Omental fat pad (tissue), 4 donors: ENCODE measurements around the gene BCL10. TPM values are rescaled to one million over a fixed set of nuclear protein-coding genes. Genes with fewer than 3 reads are reported as not detected.
"Not testable (repeated sequence)": the region's sequence is repeated elsewhere in the genome, so short reads cannot be mapped to it uniquely, and the experiment has no call there.

Experiments
- ATAC-seq: fragments of 150-250 bp; one replicate; pipeline ENCODE4 v1.9.1; 2016; ENCODE audit warnings: mild to moderate bottlenecking, moderate library complexity; ENCODE audit not compliant: low FRiP score
- DNase-seq: peaks from one replicate; pipeline ENCODE4 v3.0.0-alpha.2; 2019; ENCODE audit warnings: low spot score
- total RNA-seq, 4 donors: library from RNA; depleted of rRNA; stranded (reverse); fragments of >200 nt; gene quantifications; one replicate each; pipeline ENCODE4 v1.1.0, GENCODE V29; 2016
- TF ChIP-seq, protein P1 (sequence below), 3 donors: fragments of 450-650 bp; IDR thresholded peaks; one replicate each; pipeline ENCODE4 v1.5.1; 2016 to 2017; ENCODE audit warnings: antibody characterized with exemption in 3 of 3, mild to moderate bottlenecking in 3 of 3, moderate library complexity in 2 of 3

BCL10 gene
- total RNA-seq, 4 donors from 2014 or later, result 13.9 to 21.6 (median 18.0) TPM

DNA sequence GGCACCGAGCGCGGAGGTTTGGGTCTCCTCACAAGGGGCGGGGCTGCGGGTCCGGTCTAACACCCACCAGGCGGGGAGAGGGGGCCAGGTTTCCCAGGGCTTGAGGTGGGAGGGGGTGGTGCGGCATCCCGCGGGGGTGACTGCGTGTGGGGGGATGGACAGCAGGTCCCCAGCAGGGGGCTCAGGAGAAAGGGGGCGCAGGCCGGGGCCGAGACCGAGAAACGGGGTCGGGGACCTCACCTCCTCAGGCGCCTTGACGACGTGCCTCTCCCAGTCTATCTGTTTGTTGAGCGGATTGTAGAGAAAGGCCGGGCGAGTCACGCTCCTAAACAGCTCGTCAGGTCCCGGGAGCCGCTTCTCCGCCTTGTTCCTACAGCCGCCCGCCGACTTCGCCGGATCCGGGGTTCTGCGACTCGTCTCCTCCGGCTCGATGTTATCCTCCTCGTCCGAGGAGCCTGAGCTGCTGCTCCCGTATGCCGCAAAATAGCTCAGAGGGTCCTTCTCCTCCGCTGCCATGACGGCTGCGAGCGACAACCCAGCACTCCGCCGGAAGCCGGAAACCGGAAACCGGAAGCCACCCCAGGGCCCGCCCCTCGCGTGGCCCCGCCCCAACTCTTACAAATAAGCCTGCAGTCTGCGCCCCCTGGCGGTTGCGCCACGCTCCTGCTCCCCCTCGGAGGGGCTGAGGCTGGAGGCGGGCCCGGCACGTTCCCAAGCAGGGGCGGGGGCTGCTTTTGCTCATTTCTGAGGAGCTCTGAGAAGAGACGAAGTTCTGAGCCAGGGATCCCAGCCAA is 17.1 kb downstream of the BCL10 start, which contains the start of gene C1orf52:
C1orf52 (minus strand) TSS at position 545 of the 794 bp plus-strand sequence; CDS start at position 516, 29 bp downstream.
- ATAC-seq (peak; percentile 99), DNase-seq (peak; percentile 97)
- TF ChIP-seq, protein P1, sequence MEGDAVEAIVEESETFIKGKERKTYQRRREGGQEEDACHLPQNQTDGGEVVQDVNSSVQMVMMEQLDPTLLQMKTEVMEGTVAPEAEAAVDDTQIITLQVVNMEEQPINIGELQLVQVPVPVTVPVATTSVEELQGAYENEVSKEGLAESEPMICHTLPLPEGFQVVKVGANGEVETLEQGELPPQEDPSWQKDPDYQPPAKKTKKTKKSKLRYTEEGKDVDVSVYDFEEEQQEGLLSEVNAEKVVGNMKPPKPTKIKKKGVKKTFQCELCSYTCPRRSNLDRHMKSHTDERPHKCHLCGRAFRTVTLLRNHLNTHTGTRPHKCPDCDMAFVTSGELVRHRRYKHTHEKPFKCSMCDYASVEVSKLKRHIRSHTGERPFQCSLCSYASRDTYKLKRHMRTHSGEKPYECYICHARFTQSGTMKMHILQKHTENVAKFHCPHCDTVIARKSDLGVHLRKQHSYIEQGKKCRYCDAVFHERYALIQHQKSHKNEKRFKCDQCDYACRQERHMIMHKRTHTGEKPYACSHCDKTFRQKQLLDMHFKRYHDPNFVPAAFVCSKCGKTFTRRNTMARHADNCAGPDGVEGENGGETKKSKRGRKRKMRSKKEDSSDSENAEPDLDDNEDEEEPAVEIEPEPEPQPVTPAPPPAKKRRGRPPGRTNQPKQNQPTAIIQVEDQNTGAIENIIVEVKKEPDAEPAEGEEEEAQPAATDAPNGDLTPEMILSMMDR (IDR thresholded peaks at IDR 0.05), result peak in 2 of 3 donors; percentile 90 to 92

DNA sequence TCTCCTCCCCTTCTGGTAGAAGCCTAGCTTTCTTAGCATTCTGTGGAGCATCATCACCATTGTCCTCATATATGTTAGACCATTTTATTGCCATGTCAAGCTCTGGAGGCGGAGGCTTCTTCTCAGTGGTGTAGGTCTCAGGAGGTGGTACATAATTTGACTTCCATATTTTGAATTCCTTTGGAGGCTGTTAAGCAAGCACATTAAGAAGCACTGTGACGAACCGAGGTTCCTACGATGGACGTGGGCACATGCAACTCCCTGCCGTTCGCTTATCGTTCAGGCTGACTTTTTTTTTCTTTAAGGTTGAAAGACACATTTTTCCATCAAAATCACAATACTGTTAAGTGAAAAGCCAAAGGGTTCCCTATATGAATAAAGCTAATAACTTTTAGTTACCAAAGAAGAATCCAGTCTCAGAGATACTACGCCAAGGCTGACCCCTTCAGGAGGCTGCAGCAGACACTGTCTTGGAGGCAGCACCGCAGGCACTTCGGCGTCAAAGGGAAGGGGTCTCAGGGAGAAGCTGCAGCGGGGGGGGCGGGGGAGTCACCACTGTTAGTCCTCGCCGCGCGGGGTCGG is 17.8 kb downstream of the BCL10 start:
- TF ChIP-seq, protein P1 (IDR thresholded peaks at IDR 0.05), result no peak
- ATAC-seq (no peak), DNase-seq (no peak)

DNA sequence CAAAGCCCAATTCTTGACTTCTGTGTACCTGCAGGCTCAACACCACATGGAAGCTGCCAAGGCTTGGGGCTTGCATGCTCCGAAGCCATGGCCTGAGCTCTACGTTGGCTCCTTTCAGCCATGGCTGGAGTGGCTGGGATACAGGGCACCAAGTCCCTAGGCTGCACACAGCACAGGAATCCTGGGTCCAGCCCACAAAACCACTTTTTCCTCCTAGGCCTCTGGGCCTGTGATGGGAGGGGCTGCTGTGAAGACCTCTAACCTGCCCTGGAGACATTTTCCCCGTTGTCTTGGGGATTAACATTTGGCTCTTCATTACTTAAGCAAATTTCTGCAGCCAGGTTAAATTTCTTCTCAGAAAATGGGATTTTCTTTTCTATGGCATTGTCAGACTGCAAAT is 27.4 kb downstream of the BCL10 start:
- DNase-seq, ATAC-seq: not testable (repeated sequence)

DNA sequence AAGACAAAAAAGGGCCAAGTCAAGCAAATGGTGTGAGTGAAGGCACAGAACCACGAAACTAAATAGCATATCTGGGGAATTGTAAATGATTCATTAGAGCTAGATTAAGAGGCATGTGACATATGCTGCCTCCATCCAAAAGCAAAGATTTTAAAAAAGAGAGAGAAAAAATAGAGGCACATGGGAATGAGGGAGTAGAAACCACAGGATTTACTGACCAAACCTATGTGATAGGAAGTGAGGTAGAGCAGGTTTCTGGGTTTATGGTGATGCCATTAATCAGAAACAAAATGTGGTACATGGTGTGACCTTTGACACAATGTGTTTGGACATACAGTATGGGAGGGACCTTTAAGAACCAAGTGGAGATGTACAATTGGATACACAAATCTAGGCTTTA is 30.5 kb downstream of the BCL10 start:
- DNase-seq (no peak), ATAC-seq (no peak)
- TF ChIP-seq, protein P1 (IDR thresholded peaks at IDR 0.05), result no peak

DNA sequence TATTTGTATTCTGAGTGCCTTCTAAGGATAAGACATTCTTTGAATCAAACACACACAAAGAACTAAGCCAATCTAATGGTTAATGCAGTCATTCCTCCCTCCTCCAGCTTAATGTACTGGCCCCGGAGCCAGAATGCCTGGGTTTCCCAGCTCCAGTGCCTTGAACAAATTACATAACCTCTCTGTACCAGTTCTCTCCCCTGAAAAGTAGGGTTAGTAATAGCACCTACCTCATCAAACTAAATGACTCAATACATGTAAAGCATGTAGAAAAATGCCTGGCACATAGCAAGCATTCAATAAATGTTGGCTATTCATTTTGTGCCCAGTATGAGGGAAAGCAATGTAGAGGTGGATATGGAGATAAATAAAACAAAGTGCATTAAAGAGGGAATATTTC is 31.0 kb downstream of the BCL10 start:
- TF ChIP-seq, protein P1 (IDR thresholded peaks at IDR 0.05), result no peak
- ATAC-seq (no peak), DNase-seq (no peak)

DNA sequence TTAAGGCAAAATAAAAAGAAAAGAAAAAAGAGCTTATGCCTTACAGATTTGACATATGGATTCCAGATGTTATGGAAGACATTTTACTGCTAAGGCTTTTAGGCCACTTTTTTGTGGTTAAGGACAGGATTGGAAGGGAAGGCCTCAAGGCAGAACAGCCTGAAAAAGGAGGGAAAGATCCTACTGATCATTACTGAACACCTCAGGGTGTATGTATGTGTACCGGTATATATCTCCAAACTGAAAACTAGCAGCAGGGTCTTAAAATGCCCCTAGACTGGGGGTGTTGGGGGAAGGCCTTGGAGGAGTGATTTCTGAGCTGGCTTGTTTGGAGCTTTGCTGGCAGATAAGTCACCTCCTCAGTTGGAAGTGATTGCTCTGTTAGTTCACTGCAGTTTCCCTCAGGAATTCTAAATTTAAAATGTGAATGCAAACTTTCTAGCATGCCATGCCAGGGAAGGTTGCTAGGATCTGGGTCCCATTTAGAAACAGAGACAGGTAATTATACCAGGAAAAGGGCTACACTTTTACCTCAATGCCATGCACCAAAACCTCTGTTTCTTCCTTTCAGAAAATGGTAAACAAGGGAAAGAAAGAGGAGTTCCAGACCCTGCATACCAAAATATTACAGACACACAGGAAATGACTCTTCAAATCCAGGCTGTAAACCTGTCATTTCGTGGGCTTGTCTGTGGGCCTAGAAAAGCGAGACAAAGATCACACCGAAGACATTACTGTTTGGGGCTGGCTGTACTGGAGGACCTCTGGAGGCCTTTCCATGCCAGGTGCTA is 32.0 kb downstream of the BCL10 start:
- TF ChIP-seq, protein P1 (IDR thresholded peaks at IDR 0.05), result no peak
- no peak for ATAC-seq
- DNase-seq, result no peak

DNA sequence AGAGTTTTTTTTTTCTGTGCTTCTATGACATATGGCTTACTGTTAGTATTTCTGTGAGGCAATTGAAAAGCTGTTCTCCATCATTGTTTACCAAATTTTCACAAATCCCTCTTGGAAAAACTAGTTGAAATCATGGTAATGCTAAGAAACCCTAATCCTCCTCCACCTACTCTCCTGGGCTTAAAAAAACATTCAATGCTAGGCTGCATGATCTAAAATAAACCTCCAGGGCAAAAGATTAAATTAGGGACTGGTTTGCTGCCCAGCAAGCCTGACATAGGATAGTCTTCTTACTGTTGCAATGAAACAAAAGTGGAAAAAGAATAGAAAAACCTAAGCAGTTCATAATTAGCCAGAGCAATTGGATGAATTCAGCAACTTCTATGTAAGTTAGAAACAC is 33.1 kb downstream of the BCL10 start:
- ATAC-seq (no peak), DNase-seq (no peak)
- TF ChIP-seq, protein P1 (IDR thresholded peaks at IDR 0.05), result no peak
